DMS 273 (cell line): ENCODE data around the gene RAB11B.
"Not testable (repeated sequence)": the region's sequence is repeated elsewhere in the genome, so short reads cannot be mapped to it uniquely, and the experiment has no call there.

Experiments
- DNase-seq: peaks from one replicate; lab custom pipeline; 2025; ENCODE audit not compliant: unreplicated experiment; lab: John Stamatoyannopoulos, UW

RAB11B gene

GRCh38 chr19:8393192-8393870 is 3.2 kb downstream of the RAB11B start:
- no peak for DNase-seq

- no peak for DNase-seq
Measured at GRCh38 chr19:8393871-8394250, 3.7 kb downstream of the RAB11B start.

- DNase-seq = no peak
Measured at GRCh38 chr19:8395621-8396082, 5.5 kb downstream of the RAB11B start.

- no peak for DNase-seq
Measured at GRCh38 chr19:8396185-8396562, 6.0 kb downstream of the RAB11B start.

- DNase-seq = peak; percentile 79
Measured at GRCh38 chr19:8396563-8397203, 6.5 kb downstream of the RAB11B start.

- no peak for DNase-seq
Measured at GRCh38 chr19:8397271-8397670, 7.1 kb downstream of the RAB11B start.

- DNase-seq = no peak
Measured at GRCh38 chr19:8397746-8398310, 7.7 kb downstream of the RAB11B start.

- no peak for DNase-seq
Measured at GRCh38 chr19:8398311-8398771, 8.2 kb downstream of the RAB11B start.

- DNase-seq = no peak
Measured at GRCh38 chr19:8399681-8400188, 9.6 kb downstream of the RAB11B start.

- no peak for DNase-seq
Measured at GRCh38 chr19:8401981-8402411, 11.8 kb downstream of the RAB11B start.

GRCh38 chr19:8403098-8403819 is 13.1 kb downstream of the RAB11B start:
- DNase-seq = no peak

GRCh38 chr19:8403820-8404109 is 13.6 kb downstream of the RAB11B start:
- DNase-seq = no peak

GRCh38 chr19:8404391-8405151 is 14.4 kb downstream of the RAB11B start:
- DNase-seq = no peak

- DNase-seq = not testable (repeated sequence)
Measured at GRCh38 chr19:8410718-8411117, 20.6 kb downstream of the RAB11B start.

- DNase-seq = peak; percentile 99
Measured at GRCh38 chr19:8412783-8413628, 22.8 kb downstream of the RAB11B start, which contains the start of gene MARCHF2. Gene MARCHF2 (plus strand): TSS chr19:8413305. CDS start chr19:8421841, 8,536 bp downstream.

GRCh38 chr19:8413629-8413995 is 23.5 kb downstream of the RAB11B start:
- no peak for DNase-seq

- no peak for DNase-seq
Measured at GRCh38 chr19:8416796-8417195, 26.6 kb downstream of the RAB11B start.

GRCh38 chr19:8421484-8422461 is 31.6 kb downstream of the RAB11B start:
- no peak for DNase-seq

GRCh38 chr19:8423817-8424223 is 33.7 kb downstream of the RAB11B start:
- peak; percentile 80 for DNase-seq
